ENCODE results near the gene AP2B1.
"Not testable (repeated sequence)": the region's sequence is repeated elsewhere in the genome, so short reads cannot be mapped to it uniquely, and the experiment has no call there.

The AP2B1 gene

GRCh38 chr17:35750526-35751395 is 163.6 kb downstream of the AP2B1 start:
- no peak for DNase-seq

- DNase-seq: not testable (repeated sequence)
Observed at GRCh38 chr17:35751541-35751940, 164.4 kb downstream of the AP2B1 start.

- DNase-seq: no peak
Observed at GRCh38 chr17:35752471-35752870, 165.3 kb downstream of the AP2B1 start.

GRCh38 chr17:35752945-35753764 is 166.0 kb downstream of the AP2B1 start, which contains the start of gene GAS2L2:
GAS2L2 (minus strand) TSS chr17:35753239; CDS start chr17:35752850, 389 bp downstream.
- no peak for DNase-seq

GRCh38 chr17:35757243-35757642 is 170.1 kb downstream of the AP2B1 start:
- DNase-seq: no peak

GRCh38 chr17:35760587-35760986 is 173.5 kb downstream of the AP2B1 start, which contains the start of gene C17orf50:
C17orf50 (plus strand) TSS chr17:35760887; CDS start chr17:35760942, 55 bp downstream.
- no peak for DNase-seq

GRCh38 chr17:35761601-35762000 is 174.5 kb downstream of the AP2B1 start:
- no peak for DNase-seq

GRCh38 chr17:35763767-35764122 is 176.6 kb downstream of the AP2B1 start:
- no peak for DNase-seq

- DNase-seq: peak; percentile 84
Observed at GRCh38 chr17:35764123-35764991, 177.2 kb downstream of the AP2B1 start.

GRCh38 chr17:35765086-35765710 is 178.1 kb downstream of the AP2B1 start:
- DNase-seq: no peak

- DNase-seq: no peak
Observed at GRCh38 chr17:35765756-35766488, 178.8 kb downstream of the AP2B1 start.

GRCh38 chr17:35766489-35766877 is 179.4 kb downstream of the AP2B1 start:
- no peak for DNase-seq

GRCh38 chr17:35766903-35767510 is 179.9 kb downstream of the AP2B1 start:
- DNase-seq: no peak

GRCh38 chr17:35768797-35769196 is 181.7 kb downstream of the AP2B1 start:
- no peak for DNase-seq

- DNase-seq: no peak
Observed at GRCh38 chr17:35769895-35770486, 182.9 kb downstream of the AP2B1 start.

GRCh38 chr17:35773129-35773528 is 186.0 kb downstream of the AP2B1 start:
- DNase-seq: no peak

- no peak for DNase-seq
Observed at GRCh38 chr17:35773679-35774425, 186.7 kb downstream of the AP2B1 start.

- DNase-seq: no peak
Observed at GRCh38 chr17:35774499-35774898, 187.4 kb downstream of the AP2B1 start.

GRCh38 chr17:35775039-35775438 is 187.9 kb downstream of the AP2B1 start:
- DNase-seq: no peak

- DNase-seq: no peak
Observed at GRCh38 chr17:35775583-35775982, 188.5 kb downstream of the AP2B1 start.

Data from NCI-H2107 (cell line).